HUES64 (cell line): ENCODE results near the gene GATD1.
A peak's percentile ranks its signal among the peaks of the same experiment; 100 is the strongest.

Source experiments
- H3K27ac ChIP-seq: 2 replicates; pipeline ENCODE4 v1.7.0; 2013; ENCODE audit warnings: low read depth, low read length, inconsistent platforms
- H3K27me3 ChIP-seq: 2 replicates; pipeline ENCODE4 v1.6.1; 2013; ENCODE audit warnings: mild to moderate bottlenecking, low read length; ENCODE audit not compliant: insufficient read depth
- H3K36me3 ChIP-seq: 2 replicates; pipeline ENCODE4 v1.6.1; 2013; ENCODE audit warnings: mild to moderate bottlenecking, low read length; ENCODE audit not compliant: insufficient read depth
- H3K4me1 ChIP-seq: 2 replicates; pipeline ENCODE4 v1.6.1; 2013; ENCODE audit warnings: mild to moderate bottlenecking, low read length, moderate library complexity; ENCODE audit not compliant: insufficient read depth
- H3K4me3 ChIP-seq: 2 replicates; pipeline ENCODE4 v1.5.1; 2013; ENCODE audit warnings: mild to moderate bottlenecking, low read length, moderate library complexity
- H3K9ac ChIP-seq: 2 replicates; pipeline ENCODE4 v1.6.1; 2013; ENCODE audit warnings: mild to moderate bottlenecking, low read depth, low read length
- H3K9me3 ChIP-seq: 2 replicates; pipeline ENCODE4 v1.6.1; 2013; ENCODE audit warnings: low read depth, low read length; ENCODE audit not compliant: insufficient read depth
- WGBS: fragments of 150-250, 120-280 bp; methylation state at CpG from one replicate; pipeline ENCODE4 v1.1.7; 2013; ENCODE audit warnings: missing lambda C conversion rate; 5-methylcytosine and 5-hydroxymethylcytosine counted together

Gene GATD1

DNA sequence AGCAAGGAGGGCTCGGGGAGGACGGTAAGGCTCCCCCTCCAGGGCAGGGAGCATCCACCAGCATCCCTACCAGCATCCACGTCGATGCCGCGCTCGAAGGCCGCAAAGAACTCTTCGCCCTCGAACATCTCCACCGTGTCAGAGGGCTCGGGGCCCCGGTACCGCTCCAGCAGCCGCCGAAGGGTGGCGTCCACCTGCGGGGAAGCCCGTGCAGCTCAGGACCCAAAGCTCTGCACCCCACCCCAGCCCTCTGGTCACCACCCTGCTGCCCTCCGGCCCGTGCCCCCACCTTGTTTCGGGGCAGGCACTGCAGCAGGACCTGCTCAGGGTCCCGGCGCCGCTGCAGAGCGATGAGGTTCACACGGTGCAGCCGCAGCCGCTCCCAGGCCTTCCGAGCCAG, 23.2 kb upstream of the GATD1 start:
- no peak overlapping the region for H3K4me3 ChIP-seq
- H3K27me3 ChIP-seq: no peaks in the 10 kb centered on the region
- no peaks in the 10 kb centered on the region for H3K9me3 ChIP-seq
- WGBS: 95% methylated on average over 30 of the region's 30 CpGs
- peaks cover 8% of the 10 kb centered on the region for H3K36me3 ChIP-seq
- H3K4me1 ChIP-seq: 0 out of 2 replicates have a peak, but pooled peaks cover 5% of the 10 kb centered on the region
- no peak overlapping the region for H3K27ac ChIP-seq
- no peak overlapping the region for H3K9ac ChIP-seq

DNA sequence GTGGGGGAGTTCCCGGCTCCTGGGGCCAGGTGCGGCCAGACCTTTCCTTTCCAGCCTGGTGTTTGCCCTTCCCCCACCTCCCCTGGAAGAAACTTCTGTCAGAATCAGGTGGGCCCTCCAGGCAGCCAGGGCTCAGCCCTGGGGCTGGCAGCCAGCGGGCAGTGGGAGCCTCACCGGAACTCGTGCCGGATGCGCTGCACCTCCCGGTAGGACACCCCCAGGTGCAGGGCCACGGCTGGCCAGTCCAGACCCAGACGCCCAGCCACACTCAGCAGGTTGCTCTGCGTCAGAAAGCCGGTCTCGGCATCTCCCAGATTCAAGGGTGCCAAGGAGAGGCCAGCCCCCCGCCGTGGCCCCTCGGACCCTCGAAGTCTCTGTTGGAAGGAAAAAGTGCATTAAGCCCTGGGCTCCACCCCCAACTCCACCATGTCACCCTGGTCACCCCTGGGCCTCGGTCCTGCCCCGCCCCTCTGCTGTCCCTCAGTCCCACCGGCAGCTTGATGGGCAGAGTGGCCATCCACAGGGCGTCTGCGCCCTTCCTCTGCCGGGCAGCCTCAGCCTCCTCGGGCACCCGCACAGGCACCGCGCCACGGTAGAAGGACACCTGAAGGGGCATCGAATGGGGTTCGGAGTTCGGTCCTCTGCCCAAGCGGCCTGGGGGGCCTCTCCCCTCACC, 22.5 kb upstream of the GATD1 start:
- H3K27ac ChIP-seq: no peak overlapping the region
- H3K4me1 ChIP-seq: 0 out of 2 replicates have a peak, but pooled peaks cover 5% of the 10 kb centered on the region
- no peak overlapping the region for H3K4me3 ChIP-seq
- H3K9me3 ChIP-seq: no peaks in the 10 kb centered on the region
- no peaks in the 10 kb centered on the region for H3K27me3 ChIP-seq
- WGBS: 95% methylated on average over 32 of the region's 32 CpGs
- no peak overlapping the region for H3K9ac ChIP-seq
- H3K36me3 ChIP-seq: peaks cover 8% of the 10 kb centered on the region

DNA sequence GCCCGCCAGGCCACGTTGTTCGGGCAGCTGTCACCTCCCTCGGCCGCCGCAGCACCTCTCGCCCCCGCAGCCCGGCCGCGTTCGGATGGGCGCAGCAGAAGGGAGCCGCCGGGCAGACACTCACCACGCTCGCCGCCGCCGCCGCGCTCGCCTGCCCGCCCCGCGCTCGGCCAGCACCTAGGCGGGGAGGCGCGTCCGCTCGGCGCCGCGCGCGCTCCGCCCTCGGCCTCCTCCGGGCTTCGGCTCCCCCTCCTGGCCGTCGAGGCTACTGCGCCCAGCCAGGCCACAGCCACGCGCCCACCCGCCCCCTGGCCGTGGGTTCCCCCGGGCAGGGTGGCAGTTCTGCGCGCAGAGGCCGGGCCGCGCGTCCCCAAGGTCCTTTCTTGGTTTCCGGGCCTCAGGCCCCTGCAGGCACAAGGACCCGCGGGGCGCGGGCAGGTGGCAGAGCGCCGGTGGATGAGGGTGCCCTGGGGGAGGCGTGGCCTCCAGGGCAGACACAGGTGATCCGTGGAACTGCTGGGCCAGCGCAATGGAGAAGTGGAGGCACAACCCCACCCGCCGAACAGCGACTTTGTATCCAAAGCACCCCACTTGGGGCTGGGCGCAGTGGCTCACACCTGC, 20.9 kb upstream of the GATD1 start, which contains the start of gene SLC25A22:
TSS of gene SLC25A22 (minus strand) at position 189 of the 621 bp plus-strand sequence. CDS start 3,275 bp downstream, outside the sequence.
- peak within 1 kb of the TSS; percentile 87 for H3K9ac ChIP-seq

DNA sequence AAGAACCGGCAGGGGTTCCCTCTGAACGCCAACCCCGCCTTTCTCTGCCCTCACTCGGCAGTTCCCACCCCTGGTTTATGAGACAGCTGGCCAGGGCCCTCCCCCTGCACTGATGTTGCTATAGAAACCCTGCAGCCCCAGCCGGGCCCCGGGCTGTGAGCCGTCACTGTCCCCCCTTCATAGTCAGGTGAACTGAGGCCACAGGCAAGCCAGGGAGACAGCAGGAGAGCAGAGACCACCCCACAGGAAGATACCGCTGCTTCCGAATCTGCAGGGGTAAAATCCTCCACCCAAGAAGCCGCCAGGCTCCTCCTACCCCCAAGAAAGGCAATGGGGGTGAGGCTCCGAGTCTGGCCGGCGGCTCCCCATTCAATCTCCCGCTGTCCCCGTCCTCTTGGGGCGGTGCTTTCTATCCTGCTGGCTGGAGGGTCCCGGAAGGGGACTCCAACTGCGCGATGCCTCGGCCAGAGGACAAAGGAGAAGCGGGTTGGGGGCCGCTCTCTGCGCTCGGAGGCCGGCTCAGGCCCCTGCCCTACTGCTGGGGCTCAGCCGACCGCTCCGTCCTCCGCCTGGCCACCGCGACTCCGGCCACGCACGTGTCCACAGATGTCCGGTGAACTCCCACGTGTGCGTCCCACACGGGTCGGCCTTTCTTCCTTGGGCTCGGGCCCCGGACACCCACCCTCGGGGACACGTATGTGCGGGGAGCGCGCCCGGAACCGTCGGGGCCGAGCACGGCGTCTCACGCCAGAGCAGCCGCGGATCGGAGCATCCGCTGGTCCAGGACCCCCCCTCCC, 20.2 kb upstream of the GATD1 start:
- no peaks in the 10 kb centered on the region for H3K9me3 ChIP-seq
- H3K9ac ChIP-seq: peak overlapping the region; percentile 87
- H3K27ac ChIP-seq: peak overlapping the region; percentile 87
- no peaks in the 10 kb centered on the region for H3K27me3 ChIP-seq
- peak overlapping the region; percentile 84 for H3K4me3 ChIP-seq
- peaks cover 23% of the 10 kb centered on the region for H3K36me3 ChIP-seq
- H3K4me1 ChIP-seq: 0 out of 2 replicates have a peak, but pooled peaks cover 5% of the 10 kb centered on the region
- WGBS: under 1% methylated on average over 57 of the region's 57 CpGs

More for the DNA sequence above, 20.9 kb upstream of the GATD1 start, which contains the start of gene SLC25A22:
- Histone ChIP-seq H3K9me3 (no peaks in the 10 kb centered on the region), H3K27ac (peak within 1 kb of the TSS; percentile 87), H3K36me3 (peaks cover 22% of the 10 kb centered on the region), H3K4me3 (peak within 1 kb of the TSS; percentile 84), H3K4me1 (0 out of 2 replicates have a peak, but pooled peaks cover 5% of the 10 kb centered on the region), H3K27me3 (no peaks in the 10 kb centered on the region)
- 10% methylated on average over 69 of the region's 69 CpGs for WGBS

GRCh38 chr11:796565-797295, 19.4 kb upstream of the GATD1 start:
- WGBS: 39% methylated on average over 18 of the region's 18 CpGs
- H3K27ac ChIP-seq: peak overlapping the region; percentile 87; the same call in 1 of the 2 replicates

GRCh38 chr11:795634-796564, 18.6 kb upstream of the GATD1 start:
- H3K27me3 ChIP-seq: no peaks in the 10 kb centered on the region
- no peak overlapping the region for H3K27ac ChIP-seq
- H3K4me3 ChIP-seq: no peak overlapping the region
- H3K9me3 ChIP-seq: no peaks in the 10 kb centered on the region
- H3K36me3 ChIP-seq: peaks cover 32% of the 10 kb centered on the region; the same call in 1 of the 2 replicates
- WGBS: 43% methylated on average over 22 of the region's 26 CpGs
- 0 out of 2 replicates have a peak, but pooled peaks cover 5% of the 10 kb centered on the region for H3K4me1 ChIP-seq
- no peak overlapping the region for H3K9ac ChIP-seq

More at GRCh38 chr11:796565-797295, 19.4 kb upstream of the GATD1 start:
- Histone ChIP-seq H3K4me3 (peak overlapping the region; percentile 84), H3K9me3 (no peaks in the 10 kb centered on the region), H3K36me3 (peaks cover 27% of the 10 kb centered on the region; the same call in 1 of the 2 replicates), H3K4me1 (0 out of 2 replicates have a peak, but pooled peaks cover 5% of the 10 kb centered on the region), H3K27me3 (no peaks in the 10 kb centered on the region), H3K9ac (no peak overlapping the region)

DNA sequence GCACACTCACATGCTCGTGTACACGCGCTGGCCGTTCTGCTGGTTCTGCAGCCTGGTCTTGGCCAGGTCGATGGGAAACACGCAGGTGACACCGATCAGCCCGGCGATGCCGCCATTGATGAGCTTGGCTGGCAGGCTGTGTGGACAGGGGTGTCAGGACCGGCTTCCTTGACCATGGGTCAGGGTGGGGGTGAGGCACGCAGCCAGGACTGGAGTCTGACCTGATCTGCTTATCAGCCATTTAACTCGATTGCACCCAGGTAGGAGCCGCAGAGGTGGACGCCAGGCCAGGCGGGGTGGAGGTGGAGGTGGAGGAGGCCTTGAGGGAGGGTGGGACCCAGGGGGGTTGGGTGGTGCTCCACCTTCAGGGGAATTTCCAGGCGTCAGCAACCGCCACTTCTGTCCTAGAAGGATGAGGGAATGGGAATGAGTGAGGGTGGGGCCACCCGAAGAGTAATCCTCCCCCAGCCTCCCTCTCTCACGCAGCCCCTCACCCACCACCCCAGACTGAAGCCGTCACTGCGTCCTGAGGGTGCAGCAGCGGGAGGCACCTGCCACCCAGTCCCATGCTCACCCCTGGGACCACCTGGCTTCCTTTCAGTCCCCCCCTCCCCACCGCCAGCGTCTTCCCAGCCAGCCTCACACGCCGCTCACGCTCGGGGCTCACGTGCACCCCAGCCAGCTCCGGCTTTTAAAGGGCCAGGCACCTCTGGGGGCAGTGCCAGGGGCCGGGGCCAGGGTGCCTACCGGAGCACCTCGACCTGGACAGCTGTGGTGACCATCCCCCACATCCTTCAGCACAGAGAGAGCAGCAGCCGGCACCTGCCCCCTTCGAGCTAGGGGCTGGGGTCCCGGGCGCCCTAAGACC, 17.7 kb upstream of the GATD1 start:
- Histone ChIP-seq H3K27ac (no peak overlapping the region), H3K27me3 (no peaks in the 10 kb centered on the region), H3K4me3 (no peak overlapping the region), H3K9ac (no peak overlapping the region), H3K9me3 (no peaks in the 10 kb centered on the region), H3K4me1 (peaks cover 9% of the 10 kb centered on the region; the same call in 1 of the 2 replicates), H3K36me3 (peaks cover 29% of the 10 kb centered on the region; the same call in 1 of the 2 replicates)
- 86% methylated on average over 37 of the region's 38 CpGs for WGBS

DNA sequence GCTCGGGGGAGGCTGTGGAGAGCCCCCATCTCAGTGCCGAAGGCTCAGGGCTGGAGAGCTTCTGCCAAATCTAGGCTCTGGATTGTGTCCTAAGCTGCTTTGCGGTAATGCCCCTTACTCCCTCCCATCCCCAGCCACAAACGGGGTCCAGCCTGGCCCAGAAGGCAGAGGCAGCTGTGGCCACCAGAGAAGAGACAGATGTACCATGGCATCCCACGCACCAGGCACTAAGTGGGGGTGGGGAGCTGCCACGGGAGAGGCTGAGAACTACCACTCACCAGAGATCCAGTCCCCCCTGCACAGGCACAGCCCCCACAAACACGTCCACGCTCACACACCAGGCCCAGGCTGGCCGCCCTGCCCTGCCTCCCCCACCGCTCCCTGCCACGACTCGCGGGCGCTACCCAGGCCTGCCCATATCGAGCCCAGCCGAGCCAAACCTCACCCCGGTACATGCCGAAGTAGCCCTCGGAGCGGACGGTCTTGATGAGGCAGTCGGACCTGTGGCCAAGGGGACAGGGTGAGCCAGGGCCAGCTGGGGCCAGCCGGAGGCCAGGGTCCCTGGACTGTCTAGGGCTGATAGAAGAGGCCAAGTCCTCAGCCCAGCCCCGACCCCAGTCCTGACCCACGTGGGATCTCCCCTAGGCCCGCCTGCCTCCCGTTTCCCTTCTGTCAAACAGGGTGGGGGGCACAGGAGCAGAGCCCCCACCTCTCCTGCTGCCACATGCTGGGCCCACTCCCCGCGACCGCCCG, 16.9 kb upstream of the GATD1 start:
- Histone ChIP-seq H3K27ac (no peak overlapping the region), H3K9ac (no peak overlapping the region), H3K4me1 (peaks cover 9% of the 10 kb centered on the region; the same call in 1 of the 2 replicates), H3K9me3 (no peaks in the 10 kb centered on the region), H3K27me3 (no peaks in the 10 kb centered on the region), H3K4me3 (no peak overlapping the region), H3K36me3 (peaks cover 26% of the 10 kb centered on the region; the same call in 1 of the 2 replicates)
- 95% methylated on average over 31 of the region's 31 CpGs for WGBS

DNA sequence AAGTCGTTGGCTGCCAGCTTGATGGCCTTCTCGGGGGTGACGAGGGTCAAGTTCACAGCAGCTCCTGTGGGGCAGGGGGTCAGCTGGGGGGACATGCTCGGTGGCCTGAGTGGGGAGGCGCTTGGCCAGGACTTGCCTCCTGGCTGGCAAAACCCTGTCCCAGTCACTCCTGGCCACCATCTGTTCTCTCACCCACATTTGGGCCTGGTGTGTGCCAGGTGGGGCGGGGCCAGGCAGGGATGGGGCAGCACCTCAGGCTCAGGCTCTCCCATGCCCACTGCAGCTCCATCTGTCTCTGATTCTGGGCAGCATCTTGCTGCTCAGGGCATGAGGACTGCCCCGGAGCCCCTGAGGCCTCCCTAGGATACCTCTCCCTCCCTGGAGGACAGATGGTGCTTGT, 16.3 kb upstream of the GATD1 start:
- Histone ChIP-seq H3K9ac (no peak overlapping the region), H3K9me3 (no peaks in the 10 kb centered on the region), H3K4me3 (no peak overlapping the region), H3K36me3 (peaks cover 26% of the 10 kb centered on the region; the same call in 1 of the 2 replicates), H3K27me3 (no peaks in the 10 kb centered on the region), H3K4me1 (peaks cover 9% of the 10 kb centered on the region; the same call in 1 of the 2 replicates), H3K27ac (no peak overlapping the region)
- WGBS: 89% methylated on average over 7 of the region's 7 CpGs
